Left lung (tissue), 10 donors: ENCODE measurements around the gene CCDC197. TPM values are rescaled to one million over a fixed set of nuclear protein-coding genes. Genes with fewer than 3 reads are reported as not detected.

Experiments
- ATAC-seq: fragments of 200-7000 bp; cut with Tn5 transposase; one replicate; pipeline ENCODE4 v1.9.1; 2020; ENCODE audit warnings: moderate library complexity
- DNase-seq, 4 donors: peaks; one replicate each; pipeline ENCODE4 v3.0.0-alpha.2; 2013 to 2020
- H3K27ac ChIP-seq, 2 donors: fragments of 200-600 bp; sonication (generic) in 1 of 2; one replicate each; pipeline versions ENCODE4 v1.5.0 to v1.8.0; 2020 to 2021
- H3K27me3 ChIP-seq, 2 donors: fragments of 200-600 bp; sonication (generic) in 1 of 2; one replicate each; pipeline versions ENCODE4 v1.5.0 to v1.8.0; 2020 to 2021
- H3K36me3 ChIP-seq, 2 donors: fragments of 200-600 bp; sonication (generic) in 1 of 2; one replicate each; pipeline versions ENCODE4 v1.5.0 to v1.8.0; 2020 to 2021
- H3K4me1 ChIP-seq, 2 donors: fragments of 200-600 bp; one replicate each; pipeline ENCODE4 v1.8.0; 2021
- H3K4me3 ChIP-seq, 2 donors: fragments of 200-600 bp; sonication (generic) in 1 of 2; one replicate each; pipeline versions ENCODE4 v1.5.0 to v1.8.0; 2020 to 2021; ENCODE audit warnings: mild to moderate bottlenecking in 1 of 2
- H3K9me3 ChIP-seq, 2 donors: fragments of 200-600 bp; sonication (generic) in 1 of 2; one replicate each; pipeline versions ENCODE4 v1.5.0 to v1.8.0; 2020 to 2021
- CTCF ChIP-seq, 2 donors: fragments of 200-600 bp; sonication (generic) in 1 of 2; IDR thresholded peaks; one replicate each; pipeline versions ENCODE4 v1.5.0 to v1.8.0; 2021; ENCODE audit warnings: antibody characterized with exemption in 2 of 2
- intact Hi-C, 2 donors: fragments of 100-400 bp; cut with DNase I; formaldehyde crosslinking; loops; one replicate each; pipeline versions ENCODE4 v1.11.2 to v1.14.2; 2022
- polyA plus RNA-seq, 6 donors: library from polyadenylated mRNA; unstranded; fragments of 120-200 nt; gene quantifications; one replicate each; pipeline ENCODE4 v1.2.1, GENCODE V29; 2013; ENCODE audit not compliant: insufficient read length in 6 of 6
- total RNA-seq, 2 donors: library from RNA; stranded (reverse); fragmentation: NEBNext Ultra II Directional; extraction: Animal tissue kit (Norgen Biotek cat#: 25700); gene quantifications; one replicate each; pipeline ENCODE4 v1.2.1, GENCODE V29; 2021
- donor health status: DM: no; HTN: yes; CAD: no.
- donor health status: DM: no; HTN: no; CAD: no.

The CCDC197 gene
- total and polyA plus RNA-seq, 8 donors = not detected

GRCh38 chr14:93952829-93953228 is 44.3 kb upstream of the CCDC197 start:
- peaks cover 0 to 29% of the 10 kb centered on the region in 2 donors for H3K4me1 ChIP-seq
- intact Hi-C loops = no loop called here
- peaks cover 0 to 7% of the 10 kb centered on the region in 2 donors for H3K27me3 ChIP-seq
- H3K36me3 ChIP-seq = no peaks in the 10 kb centered on the region
- ATAC-seq = no peak
- DNase-seq = peak in 1 of 4 donors; percentile 12
- TF ChIP-seq CTCF (IDR thresholded peaks at IDR 0.05) = no peak
- no peak overlapping the region for H3K4me3 ChIP-seq
- no peak overlapping the region for H3K27ac ChIP-seq
- H3K9me3 ChIP-seq = no peaks in the 10 kb centered on the region

GRCh38 chr14:93953263-93953662 is 43.8 kb upstream of the CCDC197 start:
- Histone ChIP-seq H3K36me3 (no peaks in the 10 kb centered on the region), H3K27ac (no peak overlapping the region), H3K27me3 (peaks cover 0 to 7% of the 10 kb centered on the region in 2 donors), H3K4me3 (no peak overlapping the region), H3K4me1 (peaks cover 0 to 33% of the 10 kb centered on the region in 2 donors), H3K9me3 (no peaks in the 10 kb centered on the region)
- intact Hi-C loops = no loop called here
- DNase-seq = peak in 1 of 4 donors; percentile 34
- ATAC-seq = no peak
- TF ChIP-seq CTCF (IDR thresholded peaks at IDR 0.05) = no peak

GRCh38 chr14:93953739-93954515 is 43.2 kb upstream of the CCDC197 start:
- Histone ChIP-seq H3K27ac (no peak overlapping the region), H3K9me3 (no peaks in the 10 kb centered on the region), H3K27me3 (peaks cover 0 to 7% of the 10 kb centered on the region in 2 donors), H3K4me1 (peaks cover under 1 to 38% of the 10 kb centered on the region in 2 donors), H3K4me3 (no peak overlapping the region), H3K36me3 (no peaks in the 10 kb centered on the region)
- DNase-seq (peak in 1 of 4 donors; percentile 40), ATAC-seq (no peak)
- intact Hi-C loops = no loop called here
- no peak for TF ChIP-seq CTCF (IDR thresholded peaks at IDR 0.05)

GRCh38 chr14:93954516-93954830 is 42.6 kb upstream of the CCDC197 start:
- intact Hi-C loops = no loop called here
- Histone ChIP-seq H3K9me3 (no peaks in the 10 kb centered on the region), H3K4me1 (peaks cover 6 to 44% of the 10 kb centered on the region in 2 donors), H3K27me3 (peaks cover 0 to 7% of the 10 kb centered on the region in 2 donors), H3K27ac (no peak overlapping the region), H3K36me3 (no peaks in the 10 kb centered on the region), H3K4me3 (no peak overlapping the region)
- DNase-seq (no peak), ATAC-seq (no peak)
- no peak for TF ChIP-seq CTCF (IDR thresholded peaks at IDR 0.05)

GRCh38 chr14:93954900-93955849 is 41.9 kb upstream of the CCDC197 start:
- intact Hi-C loops = no loop called here

More at GRCh38 chr14:93954900-93955849, 41.9 kb upstream of the CCDC197 start:
- peaks cover 7 to 51% of the 10 kb centered on the region in 2 donors for H3K4me1 ChIP-seq
- peak; percentile 53 for ATAC-seq
- no peak for TF ChIP-seq CTCF (IDR thresholded peaks at IDR 0.05)
- peaks cover 0 to 7% of the 10 kb centered on the region in 2 donors for H3K27me3 ChIP-seq
- H3K36me3 ChIP-seq = no peaks in the 10 kb centered on the region
- H3K9me3 ChIP-seq = no peaks in the 10 kb centered on the region
- peak in 2 of 4 donors; percentile 53 to 73 for DNase-seq
- H3K27ac ChIP-seq = peak overlapping the region in 1 of 2 donors; percentile 76
- no peak overlapping the region for H3K4me3 ChIP-seq
